Memory B cell (primary cell): Measurements from ENCODE around the gene NGFR.

Source experiments
- ATAC-seq: fragments of 150-1000 bp; cut with Tn5 transposase; 2 replicates; pipeline ENCODE4 v1.10.0; 2021; ENCODE audit warnings: low read depth, mild to moderate bottlenecking, moderate library complexity
- DNase-seq, 2 donors: peaks; one replicate each; pipeline ENCODE4 v3.0.0; 2022; ENCODE audit warnings: low spot score in 2 of 2
- H3K27ac Mint-ChIP-seq: one replicate; pipeline ENCODE4 v1.8.0; 2022; ENCODE audit warnings: mild to moderate bottlenecking, moderate library complexity, mixed read lengths
- H3K27me3 Mint-ChIP-seq: one replicate; pipeline ENCODE4 v1.8.0; 2022; ENCODE audit warnings: mixed read lengths
- H3K36me3 Mint-ChIP-seq: one replicate; pipeline ENCODE4 v1.8.0; 2022; ENCODE audit warnings: mild to moderate bottlenecking, mixed read lengths
- H3K4me1 Mint-ChIP-seq: one replicate; pipeline ENCODE4 v1.8.0; 2022; ENCODE audit warnings: mixed read lengths
- H3K4me3 Mint-ChIP-seq: one replicate; pipeline ENCODE4 v1.8.0; 2022; ENCODE audit warnings: mild to moderate bottlenecking, moderate library complexity, mixed read lengths
- H3K9me3 Mint-ChIP-seq: one replicate; pipeline ENCODE4 v1.8.0; 2022; ENCODE audit warnings: mixed read lengths

Gene NGFR

DNA sequence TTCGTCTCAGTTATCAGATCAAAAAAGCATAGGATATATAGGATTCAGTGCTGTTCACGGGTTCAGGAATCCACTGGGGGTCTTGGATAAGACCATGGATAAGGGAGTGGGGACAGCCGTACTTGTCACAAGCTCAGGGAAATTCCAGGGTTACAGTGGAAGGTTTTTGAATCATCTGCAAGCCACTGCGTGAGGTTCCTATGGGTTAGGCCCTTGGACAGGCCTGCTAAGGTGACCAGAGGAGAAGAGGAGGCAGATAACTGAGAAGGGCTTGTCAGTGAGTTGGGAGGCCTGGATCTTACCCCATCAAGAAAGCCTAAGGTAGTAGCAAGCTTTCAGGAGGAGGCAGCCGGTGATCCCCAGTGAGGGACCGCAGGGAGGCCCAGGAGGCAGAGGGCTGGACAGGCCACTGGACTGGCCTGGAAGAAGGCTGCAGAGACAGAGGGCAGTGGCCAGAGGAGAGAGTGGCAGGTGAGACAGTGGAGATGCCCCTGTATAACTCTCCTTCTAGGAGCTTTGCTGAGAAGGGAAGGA lies 27.3 kb downstream of the NGFR start:
- DNase-seq (no peak), ATAC-seq (no peak)
- Mint-ChIP-seq H3K27ac (no peak overlapping the region), H3K27me3 (peaks cover 22% of the 10 kb centered on the region), H3K4me1 (no peaks in the 10 kb centered on the region), H3K36me3 (no peaks in the 10 kb centered on the region), H3K4me3 (no peak overlapping the region), H3K9me3 (no peaks in the 10 kb centered on the region)

GRCh38 chr17:49523196-49523595 lies 28.1 kb downstream of the NGFR start:
- no peak for ATAC-seq
- peaks cover 23% of the 10 kb centered on the region for H3K27me3 Mint-ChIP-seq
- H3K4me3 Mint-ChIP-seq: no peak overlapping the region
- H3K27ac Mint-ChIP-seq: no peak overlapping the region
- DNase-seq: no peak
- H3K9me3 Mint-ChIP-seq: no peaks in the 10 kb centered on the region
- no peaks in the 10 kb centered on the region for H3K36me3 Mint-ChIP-seq
- H3K4me1 Mint-ChIP-seq: no peaks in the 10 kb centered on the region

GRCh38 chr17:49523706-49524472 lies 28.8 kb downstream of the NGFR start:
- peak; percentile 52 for ATAC-seq
- Mint-ChIP-seq H3K4me1 (no peaks in the 10 kb centered on the region), H3K36me3 (no peaks in the 10 kb centered on the region), H3K27ac (no peak overlapping the region), H3K4me3 (no peak overlapping the region), H3K27me3 (peaks cover 23% of the 10 kb centered on the region), H3K9me3 (no peaks in the 10 kb centered on the region)
- DNase-seq: no peak

DNA sequence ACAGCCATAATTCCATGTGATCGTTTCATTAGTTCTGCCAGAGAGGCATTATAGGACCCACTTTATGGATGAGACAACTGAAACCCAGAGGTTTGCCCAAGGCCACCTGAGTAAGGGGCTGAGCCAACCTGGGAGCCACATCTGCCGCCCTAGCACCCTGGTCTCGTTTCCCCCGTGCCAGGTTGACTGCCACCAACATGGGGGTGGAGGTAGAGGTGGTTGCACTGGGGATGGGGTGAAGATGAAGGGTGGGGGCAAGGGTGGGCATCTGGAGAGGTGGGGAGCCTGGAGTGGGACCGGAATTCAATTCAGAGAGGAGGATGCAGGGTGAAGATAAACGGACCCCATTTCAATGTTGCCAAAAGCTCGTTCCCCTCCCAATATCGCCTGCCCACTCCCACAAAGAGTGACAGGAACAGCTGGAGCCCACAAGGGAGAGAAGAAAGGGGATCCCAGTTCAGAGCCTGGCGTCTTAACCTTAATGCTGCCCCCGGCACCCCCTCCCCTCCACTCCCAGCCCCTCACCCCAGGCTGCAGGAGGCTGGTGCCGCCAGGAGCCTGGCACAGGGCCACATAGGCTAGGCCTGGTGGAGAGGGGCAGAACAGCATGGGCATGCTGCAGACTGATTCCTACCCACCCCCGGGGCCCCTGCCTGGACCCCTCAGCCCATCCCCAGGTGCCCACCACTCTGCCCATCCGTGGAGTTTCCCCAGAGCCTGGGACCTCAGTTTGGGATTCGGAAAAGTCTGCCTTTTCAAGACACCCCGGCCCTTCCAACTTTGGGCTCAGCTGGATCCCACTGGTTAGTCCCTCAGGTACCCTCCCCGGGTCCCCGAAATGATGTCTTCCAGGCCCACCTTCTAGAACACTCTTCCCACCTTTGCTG lies 29.6 kb downstream of the NGFR start:
- no peaks in the 10 kb centered on the region for H3K9me3 Mint-ChIP-seq
- H3K4me1 Mint-ChIP-seq: no peaks in the 10 kb centered on the region
- peaks cover 23% of the 10 kb centered on the region for H3K27me3 Mint-ChIP-seq
- no peaks in the 10 kb centered on the region for H3K36me3 Mint-ChIP-seq
- H3K4me3 Mint-ChIP-seq: no peak overlapping the region
- ATAC-seq (no peak), DNase-seq (no peak)
- no peak overlapping the region for H3K27ac Mint-ChIP-seq

DNA sequence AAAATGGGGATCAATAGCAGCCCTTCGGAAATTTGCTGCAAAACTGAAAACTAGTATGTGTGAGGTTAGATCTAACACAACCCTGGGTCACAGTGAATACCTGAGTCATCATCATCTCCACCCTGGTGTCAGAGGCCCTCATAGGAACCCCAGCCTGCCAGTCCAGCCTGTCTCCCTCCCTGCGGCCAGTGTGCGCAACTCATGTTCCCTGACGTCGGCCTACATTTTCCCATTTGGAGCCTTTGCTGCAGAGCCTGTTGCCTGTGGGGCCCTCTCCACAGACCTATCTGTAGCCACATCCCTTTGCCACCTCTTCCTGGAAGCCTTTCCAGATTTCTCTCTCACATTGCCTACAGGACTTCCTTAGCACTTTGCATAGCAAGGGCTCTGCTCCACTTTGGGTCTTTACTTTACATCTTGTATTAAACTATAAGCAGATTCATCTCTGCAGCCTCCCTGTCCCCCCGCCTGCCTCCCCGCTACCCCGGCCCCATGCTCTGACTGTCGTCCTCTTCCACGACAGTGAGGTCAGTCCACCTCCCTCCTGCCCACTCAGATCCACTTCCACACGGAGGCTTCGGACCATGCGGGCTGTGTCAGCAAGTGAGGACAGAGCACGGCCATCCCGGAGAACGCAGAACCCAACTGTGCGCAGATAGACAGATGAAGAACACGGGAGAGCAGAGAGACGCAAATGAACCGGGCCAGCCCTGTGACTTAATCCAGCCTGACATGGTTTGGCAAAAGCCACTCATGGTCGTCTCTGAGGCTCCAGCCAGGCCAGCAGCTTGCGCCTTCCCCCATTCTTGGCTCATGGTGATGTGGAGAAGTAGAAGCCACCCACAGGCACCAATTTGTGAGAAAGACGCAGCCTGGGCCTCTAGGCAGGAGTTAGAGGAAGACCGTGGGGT lies 31.0 kb downstream of the NGFR start:
- Mint-ChIP-seq H3K4me3 (no peak overlapping the region), H3K9me3 (no peaks in the 10 kb centered on the region), H3K27ac (no peak overlapping the region), H3K27me3 (peaks cover 17% of the 10 kb centered on the region), H3K36me3 (no peaks in the 10 kb centered on the region), H3K4me1 (no peaks in the 10 kb centered on the region)
- ATAC-seq: no peak
- no peak for DNase-seq

- Mint-ChIP-seq H3K27ac (no peak overlapping the region), H3K36me3 (no peaks in the 10 kb centered on the region), H3K4me3 (no peak overlapping the region), H3K9me3 (no peaks in the 10 kb centered on the region), H3K4me1 (no peaks in the 10 kb centered on the region), H3K27me3 (peaks cover 17% of the 10 kb centered on the region)
- ATAC-seq (no peak), DNase-seq (no peak)
Measured at GRCh38 chr17:49527927-49528651, 33.0 kb downstream of the NGFR start.

DNA sequence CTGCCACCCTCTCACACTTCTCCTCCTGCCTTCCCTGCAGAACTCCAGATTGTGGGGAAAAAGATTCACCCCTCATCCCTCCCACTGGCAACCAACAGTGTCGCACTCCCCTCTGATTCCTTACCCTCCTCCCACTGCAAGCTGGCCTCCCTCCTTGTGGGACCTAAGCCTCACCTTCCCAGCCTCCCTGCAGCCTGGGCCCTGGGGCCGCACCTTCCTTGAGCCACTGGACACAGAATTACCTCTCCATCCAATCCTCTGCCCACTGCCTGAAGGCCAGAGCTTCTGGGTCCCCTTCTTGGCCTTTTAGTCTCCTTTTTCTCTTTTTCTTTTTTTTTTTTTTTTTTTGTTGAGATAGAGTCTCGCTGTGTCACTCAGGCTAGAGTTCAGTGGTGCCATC lies 33.9 kb downstream of the NGFR start:
- H3K27ac Mint-ChIP-seq: no peak overlapping the region
- H3K27me3 Mint-ChIP-seq: peaks cover 17% of the 10 kb centered on the region
- H3K36me3 Mint-ChIP-seq: no peaks in the 10 kb centered on the region
- H3K9me3 Mint-ChIP-seq: no peaks in the 10 kb centered on the region
- ATAC-seq (no peak), DNase-seq (no peak)
- no peaks in the 10 kb centered on the region for H3K4me1 Mint-ChIP-seq
- no peak overlapping the region for H3K4me3 Mint-ChIP-seq

- DNase-seq (no peak), ATAC-seq (no peak)
- Mint-ChIP-seq H3K4me1 (no peaks in the 10 kb centered on the region), H3K36me3 (no peaks in the 10 kb centered on the region), H3K27me3 (peaks cover 18% of the 10 kb centered on the region), H3K9me3 (no peaks in the 10 kb centered on the region), H3K27ac (no peak overlapping the region), H3K4me3 (no peak overlapping the region)
Measured at GRCh38 chr17:49530118-49530517, 35.0 kb downstream of the NGFR start.

GRCh38 chr17:49543860-49544259 lies 48.8 kb downstream of the NGFR start:
- no peak overlapping the region for H3K4me3 Mint-ChIP-seq
- H3K27me3 Mint-ChIP-seq: peaks cover 9% of the 10 kb centered on the region
- H3K4me1 Mint-ChIP-seq: no peaks in the 10 kb centered on the region
- no peaks in the 10 kb centered on the region for H3K36me3 Mint-ChIP-seq
- H3K9me3 Mint-ChIP-seq: peaks cover 11% of the 10 kb centered on the region
- H3K27ac Mint-ChIP-seq: no peak overlapping the region
- no peak for ATAC-seq
- DNase-seq: no peak

DNA sequence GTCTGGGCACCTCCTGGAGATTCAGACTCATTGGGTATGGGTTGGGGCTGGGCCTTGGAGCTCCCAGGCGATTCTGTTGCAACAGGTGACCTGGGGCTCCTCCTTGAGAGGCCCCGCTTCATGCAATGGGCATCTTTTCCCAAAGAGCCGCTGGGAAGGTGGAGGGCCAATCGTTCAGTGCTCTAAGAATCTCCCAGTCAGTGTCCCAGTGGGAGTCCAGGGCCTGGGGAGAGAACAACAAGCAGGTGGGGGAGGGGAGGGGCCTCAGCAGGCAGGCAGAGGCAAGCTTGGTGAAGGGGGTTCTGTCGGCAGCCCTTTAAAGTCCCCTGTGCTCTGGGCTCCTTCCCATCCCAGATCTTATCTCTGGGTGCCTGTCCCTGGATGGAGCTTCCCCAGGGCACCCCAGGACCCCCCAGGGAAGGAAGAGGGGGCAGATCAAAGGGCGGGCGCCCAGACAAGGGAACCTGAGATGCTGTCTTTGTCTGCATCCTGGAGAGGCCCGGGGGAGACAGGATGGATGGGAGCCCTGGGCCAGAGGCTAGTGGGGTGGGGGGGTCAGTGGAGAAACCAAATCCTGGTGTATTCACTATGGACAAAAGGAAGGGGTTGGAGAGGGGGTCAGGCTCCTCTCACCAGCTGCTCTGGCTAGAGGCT lies 50.0 kb downstream of the NGFR start:
- no peak for DNase-seq
- peaks cover 9% of the 10 kb centered on the region for H3K27me3 Mint-ChIP-seq
- H3K27ac Mint-ChIP-seq: no peak overlapping the region
- no peaks in the 10 kb centered on the region for H3K4me1 Mint-ChIP-seq
- no peak for ATAC-seq
- peaks cover 11% of the 10 kb centered on the region for H3K9me3 Mint-ChIP-seq
- no peaks in the 10 kb centered on the region for H3K36me3 Mint-ChIP-seq
- H3K4me3 Mint-ChIP-seq: no peak overlapping the region

DNA sequence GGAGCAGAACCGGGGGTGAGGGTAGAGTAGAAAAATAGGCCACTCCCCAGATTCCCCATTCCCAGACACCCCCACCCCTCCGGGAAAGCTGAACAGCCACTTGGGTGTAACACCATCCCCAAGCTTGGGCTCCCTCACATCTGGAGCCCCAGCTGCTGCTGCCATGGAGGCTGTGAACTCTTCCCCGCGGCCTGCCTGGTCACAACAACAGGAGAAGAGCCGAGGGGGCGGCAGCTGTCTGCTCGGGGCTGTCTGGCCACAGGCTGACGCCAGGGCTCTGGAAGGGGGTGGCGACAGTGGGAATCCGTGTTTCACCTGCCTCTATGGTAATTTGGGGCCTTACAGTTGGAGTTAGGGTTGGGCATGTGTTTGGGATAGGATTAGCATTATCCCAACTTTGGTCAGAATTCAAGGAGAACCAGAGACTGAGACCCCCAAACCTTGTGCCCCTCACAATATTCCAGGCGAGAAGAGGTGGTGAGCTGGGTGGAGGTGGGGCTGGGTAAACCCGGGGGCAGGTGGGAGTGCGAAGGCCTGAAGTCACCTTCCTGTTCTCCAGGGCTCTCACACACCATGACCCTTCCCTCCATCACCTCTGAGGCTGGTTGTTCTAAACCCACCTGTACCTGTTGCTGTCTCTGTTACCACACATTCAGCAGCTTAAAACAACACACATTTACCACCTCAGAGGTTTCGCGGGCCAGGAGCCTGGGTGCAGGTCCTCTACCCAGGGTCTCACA lies 50.9 kb downstream of the NGFR start:
- peaks cover 9% of the 10 kb centered on the region for H3K9me3 Mint-ChIP-seq
- no peak overlapping the region for H3K4me3 Mint-ChIP-seq
- H3K4me1 Mint-ChIP-seq: no peaks in the 10 kb centered on the region
- H3K27me3 Mint-ChIP-seq: peaks cover 9% of the 10 kb centered on the region
- no peak for ATAC-seq
- no peak overlapping the region for H3K27ac Mint-ChIP-seq
- DNase-seq: no peak
- no peaks in the 10 kb centered on the region for H3K36me3 Mint-ChIP-seq
